HG02884 (cell line): Measurements from ENCODE around the gene XPO1.
"Not testable (repeated sequence)": the region's sequence is repeated elsewhere in the genome, so short reads cannot be mapped to it uniquely, and the experiment has no call there.

Experiments used
- ATAC-seq: cut with Tn5 transposase; IDR thresholded peaks from one replicate; pipeline ENCODE4 v1.9.1; 2021; ENCODE audit warnings: mild to moderate bottlenecking, moderate library complexity; ENCODE audit not compliant: unreplicated experiment

XPO1 gene, protein sequence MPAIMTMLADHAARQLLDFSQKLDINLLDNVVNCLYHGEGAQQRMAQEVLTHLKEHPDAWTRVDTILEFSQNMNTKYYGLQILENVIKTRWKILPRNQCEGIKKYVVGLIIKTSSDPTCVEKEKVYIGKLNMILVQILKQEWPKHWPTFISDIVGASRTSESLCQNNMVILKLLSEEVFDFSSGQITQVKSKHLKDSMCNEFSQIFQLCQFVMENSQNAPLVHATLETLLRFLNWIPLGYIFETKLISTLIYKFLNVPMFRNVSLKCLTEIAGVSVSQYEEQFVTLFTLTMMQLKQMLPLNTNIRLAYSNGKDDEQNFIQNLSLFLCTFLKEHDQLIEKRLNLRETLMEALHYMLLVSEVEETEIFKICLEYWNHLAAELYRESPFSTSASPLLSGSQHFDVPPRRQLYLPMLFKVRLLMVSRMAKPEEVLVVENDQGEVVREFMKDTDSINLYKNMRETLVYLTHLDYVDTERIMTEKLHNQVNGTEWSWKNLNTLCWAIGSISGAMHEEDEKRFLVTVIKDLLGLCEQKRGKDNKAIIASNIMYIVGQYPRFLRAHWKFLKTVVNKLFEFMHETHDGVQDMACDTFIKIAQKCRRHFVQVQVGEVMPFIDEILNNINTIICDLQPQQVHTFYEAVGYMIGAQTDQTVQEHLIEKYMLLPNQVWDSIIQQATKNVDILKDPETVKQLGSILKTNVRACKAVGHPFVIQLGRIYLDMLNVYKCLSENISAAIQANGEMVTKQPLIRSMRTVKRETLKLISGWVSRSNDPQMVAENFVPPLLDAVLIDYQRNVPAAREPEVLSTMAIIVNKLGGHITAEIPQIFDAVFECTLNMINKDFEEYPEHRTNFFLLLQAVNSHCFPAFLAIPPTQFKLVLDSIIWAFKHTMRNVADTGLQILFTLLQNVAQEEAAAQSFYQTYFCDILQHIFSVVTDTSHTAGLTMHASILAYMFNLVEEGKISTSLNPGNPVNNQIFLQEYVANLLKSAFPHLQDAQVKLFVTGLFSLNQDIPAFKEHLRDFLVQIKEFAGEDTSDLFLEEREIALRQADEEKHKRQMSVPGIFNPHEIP (N-terminal part only)

GRCh38 chr2:61538200-61538919 lies at the start of gene XPO1:
TSS of gene XPO1 (minus strand) at chr2:61538356. CDS start at chr2:61533897, 4,459 bp downstream.
- ATAC-seq = peak; percentile 75

GRCh38 chr2:61586928-61587327 lies 48.8 kb upstream of the XPO1 start:
- not testable (repeated sequence) for ATAC-seq

DNA sequence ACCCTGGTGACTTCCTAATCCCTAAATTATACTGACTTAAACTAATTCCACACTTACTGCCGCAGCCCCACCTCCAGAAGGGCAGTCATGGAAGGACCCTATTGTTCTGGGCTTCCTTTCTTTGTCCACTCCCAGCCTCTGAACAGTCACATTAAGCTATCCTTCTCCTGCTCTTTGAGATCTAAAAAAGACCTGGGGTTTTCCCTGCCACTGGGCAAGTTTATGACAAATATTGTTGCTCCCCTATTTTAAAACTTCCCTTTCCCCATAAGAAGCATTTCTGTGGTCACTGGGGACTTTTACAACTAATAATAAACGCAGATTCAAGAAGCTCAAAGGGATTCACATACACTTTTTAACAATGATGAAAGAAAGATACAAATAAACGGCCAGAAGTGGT lies 47.2 kb upstream of the XPO1 start:
- no peak for ATAC-seq

DNA sequence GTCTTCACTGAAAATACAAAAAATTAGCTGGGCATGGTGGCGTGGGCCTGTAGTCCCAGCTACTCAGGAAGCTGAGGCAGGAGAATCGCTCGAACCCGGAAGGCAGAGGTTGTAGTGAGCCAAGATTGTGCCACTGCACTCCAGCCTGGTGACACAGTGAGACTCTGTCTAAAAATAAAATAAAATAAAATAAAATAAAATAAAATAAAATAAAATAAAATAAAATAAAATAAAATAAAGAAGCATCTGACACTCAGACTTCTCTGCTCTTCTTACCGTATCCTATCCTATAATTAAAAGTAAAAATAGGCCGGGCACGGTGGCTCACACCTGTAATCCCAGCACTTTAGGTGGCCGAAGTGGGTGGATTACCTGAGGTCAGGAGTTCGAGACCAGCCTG lies 46.2 kb upstream of the XPO1 start:
- ATAC-seq = not testable (repeated sequence)

DNA sequence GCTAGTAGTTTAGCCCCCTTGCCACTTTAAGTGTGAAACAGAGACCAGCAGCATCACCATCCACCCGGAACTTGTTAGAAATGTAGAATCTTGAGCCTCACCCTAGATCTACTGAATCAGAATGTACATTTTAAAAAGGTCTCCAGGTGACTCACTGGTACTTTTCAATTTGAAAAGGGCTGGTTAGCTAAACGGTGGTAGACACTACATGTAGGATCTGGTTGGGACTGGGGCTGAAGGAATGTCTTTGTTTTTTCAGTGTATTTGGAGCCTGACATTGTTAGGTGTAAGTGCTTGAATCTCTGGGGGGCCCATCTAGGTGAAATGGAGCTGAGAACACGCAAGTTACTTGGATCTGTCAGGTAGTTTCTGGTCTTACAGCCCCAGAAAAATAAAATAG lies 44.0 kb upstream of the XPO1 start:
- ATAC-seq = no peak

DNA sequence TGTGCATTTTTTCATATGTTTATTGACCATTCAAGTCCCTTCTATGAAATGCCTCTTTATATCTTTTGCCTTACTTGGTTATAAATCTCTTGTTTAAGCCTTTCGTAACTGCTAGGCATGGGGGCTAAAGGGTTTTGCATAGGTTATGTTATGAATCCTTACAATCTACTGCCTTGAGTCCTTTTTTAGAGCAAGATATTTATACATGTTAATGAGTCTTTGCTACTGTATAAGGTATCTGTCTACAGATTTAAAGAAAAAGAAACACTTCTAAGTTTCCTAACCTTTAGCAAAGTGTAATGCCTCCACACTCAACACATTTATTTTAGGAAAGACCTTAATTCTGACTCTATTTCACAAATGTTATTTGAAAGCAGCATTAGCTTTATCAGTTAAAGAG lies 43.6 kb upstream of the XPO1 start:
- ATAC-seq = no peak

DNA sequence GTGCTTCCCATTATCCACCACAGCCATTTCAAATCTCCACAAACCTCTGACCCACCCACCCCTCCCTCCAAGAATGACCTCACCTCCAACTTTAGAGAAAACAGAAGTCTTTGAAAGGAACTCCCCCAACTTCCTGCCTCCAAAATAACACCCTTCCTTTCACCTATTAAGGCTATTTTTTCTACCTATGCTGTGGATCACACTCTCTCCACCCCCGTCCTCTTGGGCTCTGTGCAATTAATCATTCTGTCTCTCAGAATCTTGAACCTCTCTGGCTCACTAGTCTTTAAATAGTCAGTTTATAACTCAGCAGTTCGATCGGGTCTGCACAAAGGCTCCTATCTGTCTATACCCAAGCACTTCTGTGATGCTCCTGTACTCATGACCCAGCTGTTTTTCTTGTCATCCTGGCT lies 37.3 kb upstream of the XPO1 start:
- no peak for ATAC-seq

DNA sequence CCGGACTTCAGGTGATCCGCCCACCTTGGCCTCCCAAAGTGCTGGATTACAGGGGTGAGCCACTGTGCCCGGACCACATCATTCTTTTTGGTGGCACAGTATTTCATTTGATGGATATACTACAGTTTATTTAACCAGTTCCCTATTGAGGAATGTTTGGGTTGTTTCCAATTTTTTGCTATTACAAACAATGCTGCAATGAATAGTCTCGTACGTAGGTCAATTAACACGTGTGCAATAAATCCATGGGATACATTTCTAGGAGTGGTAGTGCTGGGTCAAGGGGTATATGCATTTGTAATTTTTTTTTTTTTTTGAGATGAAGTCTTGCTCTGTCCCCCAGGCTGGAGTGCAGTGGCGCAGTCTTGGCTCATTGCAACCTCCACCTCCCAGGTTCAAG lies 28.4 kb upstream of the XPO1 start:
- ATAC-seq = no peak

DNA sequence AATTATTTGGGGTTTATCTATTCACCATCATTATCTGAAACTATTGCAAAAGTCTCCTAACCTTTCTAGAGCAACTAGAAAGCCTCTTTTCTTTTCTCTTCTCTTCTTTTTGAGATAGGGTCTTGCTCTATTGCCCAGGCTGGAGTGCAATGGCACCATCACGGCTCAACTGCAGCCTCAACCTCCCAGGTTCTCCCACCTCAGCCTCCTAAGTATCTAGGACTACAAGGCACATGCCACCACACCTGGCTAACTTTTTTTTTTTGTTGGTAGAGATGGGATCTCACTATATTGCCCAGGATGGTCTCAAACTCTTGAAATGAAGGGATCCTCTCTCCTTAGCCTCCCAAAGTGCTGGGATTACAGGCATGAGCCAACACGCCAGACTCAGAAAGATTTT lies 24.5 kb upstream of the XPO1 start:
- no peak for ATAC-seq

- ATAC-seq = no peak
Measured at GRCh38 chr2:61558160-61558559, 20.0 kb upstream of the XPO1 start.

GRCh38 chr2:61557381-61557780 lies 19.2 kb upstream of the XPO1 start:
- ATAC-seq = no peak

GRCh38 chr2:61554604-61555003 lies 16.4 kb upstream of the XPO1 start:
- ATAC-seq = no peak

DNA sequence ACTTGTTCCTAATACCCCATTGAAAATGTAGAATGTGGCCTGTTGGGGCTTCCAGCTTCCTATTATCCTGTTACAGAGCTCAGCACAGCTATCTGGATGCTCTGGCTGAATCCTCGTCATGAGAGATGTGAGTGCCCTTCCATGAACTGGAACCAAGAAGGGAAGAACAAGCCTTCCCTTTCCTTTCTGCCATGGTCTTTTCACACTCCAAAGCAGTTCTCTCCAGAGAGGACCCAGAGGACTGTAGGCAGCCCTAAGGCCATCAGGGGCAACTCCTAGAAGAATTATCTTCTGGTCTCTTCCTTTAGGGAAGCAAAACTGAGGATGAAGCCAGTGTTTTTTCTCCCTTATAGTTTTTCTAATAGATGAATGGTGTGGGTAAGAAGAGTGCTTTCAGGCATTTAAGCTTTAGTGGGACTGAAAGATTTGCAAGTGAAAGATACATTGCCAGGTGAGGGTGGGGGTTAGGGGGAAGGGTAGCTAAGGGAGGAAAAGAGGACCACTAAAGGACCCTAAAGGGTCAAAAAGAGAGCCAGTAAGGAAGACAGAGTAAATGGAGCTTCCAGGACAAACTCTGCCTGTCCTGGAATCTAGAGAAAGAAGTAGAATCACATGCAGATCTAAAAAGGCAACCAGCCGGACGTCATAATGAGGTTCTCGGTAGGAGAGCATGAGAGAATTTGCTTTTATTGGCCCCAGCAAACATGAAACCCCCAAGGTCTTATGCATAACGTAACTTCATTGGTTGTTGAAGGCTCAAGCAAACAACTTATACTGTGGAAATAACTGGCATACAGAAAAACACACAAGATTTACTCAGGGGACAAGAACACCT lies 12.4 kb upstream of the XPO1 start:
- no peak for ATAC-seq

DNA sequence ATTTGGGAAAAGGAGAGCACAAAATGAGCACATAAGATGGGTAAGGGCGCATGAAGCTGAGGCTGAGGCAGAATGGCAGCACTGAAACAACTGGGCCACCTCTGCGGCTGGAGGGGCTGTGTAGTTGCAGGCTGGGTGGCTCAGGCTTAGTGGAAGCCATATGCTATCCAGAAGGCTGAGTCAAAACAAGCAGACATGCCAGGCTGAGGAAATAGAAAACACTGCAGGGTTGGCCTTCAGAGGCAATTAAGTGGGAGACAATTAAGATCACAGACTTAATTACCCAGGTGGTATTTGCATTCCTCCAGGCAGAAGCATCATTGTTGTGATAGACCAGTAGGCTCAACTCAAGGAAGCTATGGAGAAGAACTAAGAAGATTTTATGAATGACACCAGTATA lies 11.4 kb upstream of the XPO1 start:
- no peak for ATAC-seq

DNA sequence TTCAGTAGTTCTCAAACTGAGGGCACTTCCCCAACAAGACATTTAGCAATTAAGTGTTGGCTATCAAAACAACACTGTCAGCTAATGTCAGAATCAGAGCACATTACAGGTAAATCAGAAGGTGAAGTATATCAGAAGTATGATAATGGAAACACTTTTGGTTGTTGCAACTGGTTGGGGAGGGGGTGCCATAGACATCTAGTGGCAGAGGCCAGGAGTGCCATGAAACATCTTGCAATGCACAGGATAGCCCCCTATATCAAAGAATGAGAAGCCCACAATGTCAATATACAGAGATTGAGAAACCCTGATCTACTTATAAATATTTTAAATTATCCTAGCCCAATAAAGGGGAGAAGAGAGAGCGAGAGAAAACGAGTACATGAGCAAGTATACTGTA lies 4.9 kb upstream of the XPO1 start:
- no peak for ATAC-seq

GRCh38 chr2:61540167-61540566 lies 2.0 kb upstream of the XPO1 start:
- ATAC-seq = not testable (repeated sequence)

DNA sequence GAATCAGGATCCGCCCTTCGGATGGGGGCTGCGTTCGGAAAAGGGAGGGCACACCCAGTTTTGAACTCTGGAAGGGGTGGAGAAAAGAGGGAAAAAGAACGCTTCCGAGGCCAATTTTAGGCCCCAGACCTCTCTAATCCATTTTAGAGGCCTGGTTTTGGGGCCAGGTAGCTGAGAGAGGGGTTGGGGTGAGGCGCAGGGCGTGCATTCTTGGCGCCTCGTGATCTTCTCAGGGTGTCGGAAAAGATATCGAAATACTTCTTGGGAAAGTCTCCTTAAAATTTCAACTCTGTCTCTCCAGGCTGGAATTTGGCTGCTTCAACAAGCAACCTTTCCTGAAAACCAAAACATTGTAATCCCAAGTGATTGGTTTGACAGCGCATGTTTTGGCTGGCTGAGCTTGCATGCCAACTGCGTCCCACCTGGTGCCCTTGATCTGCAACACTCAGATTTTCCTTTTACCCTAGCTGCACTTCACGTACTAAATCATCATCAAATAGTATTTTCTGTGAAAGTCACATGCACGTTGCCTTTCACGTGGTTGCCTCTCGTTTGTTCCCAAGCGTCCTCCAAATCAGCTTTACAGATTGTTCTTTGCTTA lies 864 bp upstream of the XPO1 start:
- ATAC-seq = no peak

DNA sequence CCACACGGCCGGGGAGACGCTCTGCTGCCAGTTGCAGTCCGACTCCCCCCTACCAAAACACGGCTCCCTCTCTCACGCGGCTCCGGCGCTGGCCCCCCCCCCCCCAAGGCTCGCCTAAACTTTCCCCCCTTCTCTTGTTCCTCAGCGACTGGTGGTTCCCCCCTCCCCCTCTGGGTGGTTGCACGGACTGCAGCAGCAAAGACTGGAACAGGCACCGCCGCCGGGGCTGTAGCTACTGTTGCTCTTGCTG lies 281 bp downstream of the XPO1 start:
- no peak for ATAC-seq

GRCh38 chr2:61537277-61537949 lies 743 bp downstream of the XPO1 start:
- no peak for ATAC-seq
